ENCODE measurements around the gene CBLB.

CBLB gene

DNA sequence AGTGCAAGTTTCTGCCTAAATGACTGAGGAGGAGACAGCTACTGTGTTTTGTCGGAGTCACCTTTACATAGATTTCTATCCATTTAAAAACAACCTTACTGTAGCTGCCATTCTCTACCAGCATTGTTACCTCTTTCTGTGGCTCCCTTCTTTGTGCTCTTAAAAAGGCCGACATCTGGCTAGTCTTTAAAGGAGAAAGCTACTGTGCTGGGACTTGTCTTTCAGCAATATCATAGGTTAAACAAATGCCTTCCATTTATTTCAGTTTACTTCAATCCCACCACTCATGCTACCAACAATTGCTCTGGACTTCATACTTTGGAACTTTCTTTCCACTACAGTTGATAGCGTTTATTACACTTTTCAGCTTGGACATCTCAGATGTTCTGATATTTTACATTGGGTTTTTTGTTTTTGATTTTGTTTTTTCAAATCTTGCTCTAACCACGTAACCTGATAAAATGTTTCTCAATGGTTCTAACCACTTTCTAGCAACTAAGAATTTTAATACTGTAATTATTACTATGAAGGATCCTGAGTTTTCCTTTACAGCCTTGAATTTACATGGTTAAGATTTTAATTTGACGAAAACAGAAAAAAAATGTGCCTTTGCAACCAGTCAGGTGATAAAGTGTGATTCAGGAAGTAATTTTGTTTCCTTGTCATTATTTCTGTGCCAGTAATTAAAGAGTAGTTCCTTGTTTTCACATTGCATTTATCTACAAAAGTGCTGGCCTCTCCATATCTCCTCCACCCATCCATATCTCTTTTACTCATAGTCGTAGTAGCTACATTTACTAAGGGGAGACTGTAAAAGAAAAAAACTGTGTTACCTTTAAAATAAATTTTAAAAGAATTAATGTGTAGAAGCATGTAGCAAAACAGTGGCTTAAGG lies 1.3 kb upstream of the CBLB start:
- H3K27me3 ChIP-seq (ENCODE audit: insufficient read depth, low read depth, severe bottlenecking): no peaks in the 10 kb centered on the region
- peak overlapping the region; percentile 86 for H3K4me3 ChIP-seq (ENCODE audit: low read depth, low read length)
- no peaks in the 10 kb centered on the region for H3K9me3 ChIP-seq (ENCODE audit: severe bottlenecking)
- no peak for DNase-seq
- peak overlapping the region; percentile 93 for H3K27ac ChIP-seq
- TF ChIP-seq, protein P1, sequence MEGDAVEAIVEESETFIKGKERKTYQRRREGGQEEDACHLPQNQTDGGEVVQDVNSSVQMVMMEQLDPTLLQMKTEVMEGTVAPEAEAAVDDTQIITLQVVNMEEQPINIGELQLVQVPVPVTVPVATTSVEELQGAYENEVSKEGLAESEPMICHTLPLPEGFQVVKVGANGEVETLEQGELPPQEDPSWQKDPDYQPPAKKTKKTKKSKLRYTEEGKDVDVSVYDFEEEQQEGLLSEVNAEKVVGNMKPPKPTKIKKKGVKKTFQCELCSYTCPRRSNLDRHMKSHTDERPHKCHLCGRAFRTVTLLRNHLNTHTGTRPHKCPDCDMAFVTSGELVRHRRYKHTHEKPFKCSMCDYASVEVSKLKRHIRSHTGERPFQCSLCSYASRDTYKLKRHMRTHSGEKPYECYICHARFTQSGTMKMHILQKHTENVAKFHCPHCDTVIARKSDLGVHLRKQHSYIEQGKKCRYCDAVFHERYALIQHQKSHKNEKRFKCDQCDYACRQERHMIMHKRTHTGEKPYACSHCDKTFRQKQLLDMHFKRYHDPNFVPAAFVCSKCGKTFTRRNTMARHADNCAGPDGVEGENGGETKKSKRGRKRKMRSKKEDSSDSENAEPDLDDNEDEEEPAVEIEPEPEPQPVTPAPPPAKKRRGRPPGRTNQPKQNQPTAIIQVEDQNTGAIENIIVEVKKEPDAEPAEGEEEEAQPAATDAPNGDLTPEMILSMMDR (IDR thresholded peaks at IDR 0.05; ENCODE audit: low read depth, low read length): no peak
- H3K36me3 ChIP-seq: peaks cover 12% of the 10 kb centered on the region; the same call in 1 of the 2 replicates

DNA sequence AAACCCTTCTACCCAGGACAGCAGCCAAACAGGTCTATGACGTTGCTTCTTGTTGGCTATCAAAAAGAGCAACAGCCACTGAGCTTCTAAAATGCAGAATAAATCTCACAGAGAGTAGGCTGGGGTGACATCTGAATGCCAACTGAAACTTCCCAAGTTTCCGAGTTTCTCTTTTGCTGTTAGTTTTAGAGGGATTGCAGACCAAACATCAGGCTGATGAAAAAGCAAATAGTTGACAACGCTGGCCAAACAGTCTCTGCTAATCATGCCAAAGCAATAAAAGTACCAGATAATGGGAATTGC lies 670 bp upstream of the CBLB start:
- TF ChIP-seq, protein P1 (IDR thresholded peaks at IDR 0.05; ENCODE audit: low read depth, low read length): no peak

DNA sequence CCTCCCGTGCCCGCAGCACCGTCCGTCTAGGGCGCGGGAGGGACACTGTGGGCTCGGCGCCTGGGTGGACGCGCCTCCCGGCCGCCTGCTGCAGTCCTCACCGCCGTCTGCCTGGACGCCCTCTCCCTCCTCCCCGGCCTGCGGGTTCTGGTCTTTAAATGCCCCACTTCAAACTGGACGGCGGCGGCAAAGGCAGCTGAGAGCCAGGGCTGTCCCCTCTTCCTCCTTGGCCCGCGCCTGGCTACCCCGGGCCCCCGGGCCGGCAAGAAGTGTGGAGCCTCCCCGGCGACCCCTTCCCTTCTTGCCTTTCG lies 426 bp downstream of the CBLB start:
- H3K4me3 ChIP-seq (ENCODE audit: low read depth, low read length): peak overlapping the region; percentile 86
- H3K27ac ChIP-seq: peak overlapping the region; percentile 93
- TF ChIP-seq, protein P1 (IDR thresholded peaks at IDR 0.05; ENCODE audit: low read depth, low read length): no peak
- H3K27me3 ChIP-seq (ENCODE audit: insufficient read depth, low read depth, severe bottlenecking): no peaks in the 10 kb centered on the region
- DNase-seq: peak; percentile 64
- peaks cover 20% of the 10 kb centered on the region; the same call in 1 of the 2 replicates for H3K36me3 ChIP-seq
- H3K9me3 ChIP-seq (ENCODE audit: severe bottlenecking): no peaks in the 10 kb centered on the region

More for the DNA sequence above, 670 bp upstream of the CBLB start:
- Histone ChIP-seq H3K27me3 (ENCODE audit: insufficient read depth, low read depth, severe bottlenecking) (no peaks in the 10 kb centered on the region), H3K9me3 (ENCODE audit: severe bottlenecking) (no peaks in the 10 kb centered on the region), H3K27ac (peak overlapping the region; percentile 93), H3K36me3 (peaks cover 13% of the 10 kb centered on the region; the same call in 1 of the 2 replicates), H3K4me3 (ENCODE audit: low read depth, low read length) (peak overlapping the region; percentile 86)
- DNase-seq: no peak

DNA sequence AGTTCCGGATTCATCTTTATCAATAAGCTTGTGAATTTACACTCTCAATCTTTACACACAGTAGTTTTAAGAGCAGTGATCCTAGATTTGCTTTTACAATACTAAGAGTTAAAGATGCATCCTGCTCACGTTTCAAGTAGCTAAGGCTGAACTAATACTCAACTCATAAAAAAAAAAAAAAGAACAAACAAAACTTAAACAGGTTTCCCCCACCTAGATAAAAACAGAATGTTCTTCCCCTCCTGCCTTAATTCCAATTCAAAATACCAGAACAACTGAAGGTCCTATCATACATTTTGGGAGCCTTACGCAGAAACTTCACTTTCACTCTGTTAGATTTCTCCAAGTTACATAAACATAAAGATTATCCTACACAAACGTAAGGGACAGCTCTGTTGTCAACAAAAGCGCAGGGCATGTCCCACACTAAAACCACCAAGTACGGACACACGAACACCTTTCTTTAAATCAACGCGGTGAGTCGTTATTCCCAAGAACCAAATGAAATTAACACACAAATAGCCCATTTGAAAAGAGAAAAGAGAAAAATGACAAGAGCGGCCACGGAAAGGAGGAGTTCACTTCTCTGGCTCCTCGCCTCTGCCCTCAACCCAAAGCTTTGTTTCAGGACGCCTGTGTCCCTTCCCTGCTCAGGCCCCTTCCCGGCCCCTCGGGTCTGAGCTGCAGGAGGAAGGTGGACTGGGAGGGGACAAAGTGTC lies 941 bp downstream of the CBLB start:
- peak overlapping the region; percentile 93 for H3K27ac ChIP-seq
- no peaks in the 10 kb centered on the region for H3K9me3 ChIP-seq (ENCODE audit: severe bottlenecking)
- TF ChIP-seq, protein P1 (IDR thresholded peaks at IDR 0.05; ENCODE audit: low read depth, low read length): no peak
- H3K4me3 ChIP-seq (ENCODE audit: low read depth, low read length): peak overlapping the region; percentile 86
- no peak for DNase-seq
- H3K36me3 ChIP-seq: peaks cover 23% of the 10 kb centered on the region; the same call in 1 of the 2 replicates
- no peaks in the 10 kb centered on the region for H3K27me3 ChIP-seq (ENCODE audit: insufficient read depth, low read depth, severe bottlenecking)

DNA sequence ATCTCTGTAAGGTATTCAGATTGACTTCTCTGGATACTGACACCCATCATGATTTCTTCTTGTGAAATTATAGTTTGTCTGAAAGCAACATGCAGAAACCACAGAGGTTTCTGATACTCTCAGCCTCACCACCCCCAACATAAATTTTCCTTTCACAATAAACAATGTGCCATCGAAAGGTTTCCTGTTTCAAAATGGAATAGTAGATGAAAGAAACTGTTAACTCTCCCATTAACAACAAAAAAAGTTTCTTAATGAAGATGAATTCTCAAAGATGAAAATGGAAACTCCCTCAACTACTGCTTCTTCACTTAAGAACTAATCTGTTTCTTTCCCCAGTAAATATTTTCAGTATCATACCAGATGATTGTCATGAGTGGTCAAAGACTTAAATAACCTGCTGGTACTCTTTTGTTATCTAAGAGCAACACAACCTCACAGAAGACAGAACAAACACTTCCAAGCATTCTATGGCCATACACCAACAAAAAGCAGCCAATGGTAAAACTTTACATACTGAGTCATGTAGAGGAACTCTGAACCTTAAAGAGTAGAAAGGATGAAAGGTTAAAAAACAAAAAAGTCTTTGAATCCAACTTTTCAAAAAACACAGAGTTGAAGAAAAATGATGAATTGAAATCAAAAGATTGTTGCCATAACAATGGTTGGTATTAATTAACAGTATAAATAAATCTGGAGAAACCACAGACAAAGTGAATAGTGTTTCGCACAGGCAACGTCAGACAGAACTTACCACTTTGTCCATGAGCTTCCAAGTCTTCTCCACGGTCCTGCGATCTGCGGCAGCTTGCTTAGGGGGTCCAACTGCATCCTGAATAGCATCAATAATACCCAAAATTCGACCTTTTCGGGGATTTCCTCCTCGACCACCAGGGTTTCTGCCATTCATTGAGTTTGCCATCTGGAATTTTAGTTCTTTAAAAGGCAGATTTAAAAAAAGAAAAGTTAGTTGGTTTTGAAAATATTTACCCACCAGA lies 1.9 kb downstream of the CBLB start:
- TF ChIP-seq, protein P1 (IDR thresholded peaks at IDR 0.05; ENCODE audit: low read depth, low read length): no peak
- DNase-seq: no peak
- Histone ChIP-seq H3K36me3 (peaks cover 23% of the 10 kb centered on the region), H3K27me3 (ENCODE audit: insufficient read depth, low read depth, severe bottlenecking) (no peaks in the 10 kb centered on the region), H3K4me3 (ENCODE audit: low read depth, low read length) (peak overlapping the region; percentile 86; the same call in 1 of the 2 replicates), H3K9me3 (ENCODE audit: severe bottlenecking) (no peaks in the 10 kb centered on the region), H3K27ac (no peak overlapping the region)

Measured in WERI-Rb-1 (cell line).